GM06990 (cell line): ENCODE measurements around the gene CST9L.

ENCODE experiments used
- DNase-seq: peaks from one replicate; pipeline ENCODE4 v3.0.0-alpha.2; 2011; ENCODE audit not compliant: insufficient read length; ENCODE audit errors: extremely low read depth
- H3K27me3 ChIP-seq: replicated peaks from 2 replicates; pipeline ENCODE4 v1.6.0; 2011; ENCODE audit warnings: low read length; ENCODE audit not compliant: control insufficient read depth, insufficient read depth
- H3K36me3 ChIP-seq: 2 replicates; pipeline ENCODE4 v1.5.1; 2011; ENCODE audit warnings: low read length; ENCODE audit not compliant: control insufficient read depth, insufficient read depth
- H3K4me3 ChIP-seq: replicated peaks from 2 replicates; pipeline ENCODE4 v1.5.1; 2011; ENCODE audit warnings: low read depth, mild to moderate bottlenecking, control low read depth, low read length
- TF ChIP-seq, protein P1 (sequence below): IDR thresholded peaks from 2 replicates; pipeline ENCODE4 v1.5.1; 2011; ENCODE audit warnings: low read length, control low read depth, mild to moderate bottlenecking, inconsistent platforms; ENCODE audit not compliant: insufficient read depth, poor library complexity, severe bottlenecking

CST9L gene, protein sequence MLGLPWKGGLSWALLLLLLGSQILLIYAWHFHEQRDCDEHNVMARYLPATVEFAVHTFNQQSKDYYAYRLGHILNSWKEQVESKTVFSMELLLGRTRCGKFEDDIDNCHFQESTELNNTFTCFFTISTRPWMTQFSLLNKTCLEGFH

DNA sequence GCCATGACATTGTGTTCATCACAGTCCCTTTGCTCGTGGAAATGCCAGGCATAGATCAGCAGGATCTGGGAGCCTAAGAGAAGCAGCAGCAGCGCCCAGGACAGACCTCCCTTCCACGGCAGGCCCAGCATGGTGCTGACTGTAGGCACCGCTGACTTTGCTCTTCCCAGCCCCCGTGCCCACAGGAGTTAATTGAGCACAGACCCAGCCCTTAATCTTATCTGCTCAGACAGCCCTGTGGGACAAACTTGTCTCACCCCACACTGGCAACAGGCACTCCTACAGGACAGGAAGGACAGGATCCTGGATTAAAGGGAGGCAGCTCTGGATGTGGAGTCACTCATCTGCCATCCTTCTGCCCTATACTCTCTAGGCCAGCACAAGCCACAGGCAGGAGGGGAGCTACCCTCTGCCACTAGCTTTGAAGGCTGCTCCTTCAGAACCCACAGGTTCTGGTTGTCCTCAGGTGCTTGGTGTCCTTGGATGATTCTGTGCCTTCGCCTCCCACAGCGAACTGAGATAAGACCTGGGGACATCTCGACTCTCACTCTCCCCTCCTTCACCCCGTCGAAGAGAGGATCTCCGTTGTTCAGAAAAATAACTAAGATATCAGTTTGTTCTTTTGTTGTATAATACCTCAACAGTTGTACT, at the start of gene CST9L:
Gene CST9L, minus strand, starts transcription at position 165 of the 651 bp plus-strand sequence. Its CDS starts 34 bp downstream, at position 131.
- Histone ChIP-seq H3K36me3 (no peaks in the 10 kb centered on the region), H3K4me3 (no peak within 1 kb of the TSS), H3K27me3 (no peaks in the 10 kb centered on the region)
- no peak for DNase-seq
- TF ChIP-seq, protein P1, sequence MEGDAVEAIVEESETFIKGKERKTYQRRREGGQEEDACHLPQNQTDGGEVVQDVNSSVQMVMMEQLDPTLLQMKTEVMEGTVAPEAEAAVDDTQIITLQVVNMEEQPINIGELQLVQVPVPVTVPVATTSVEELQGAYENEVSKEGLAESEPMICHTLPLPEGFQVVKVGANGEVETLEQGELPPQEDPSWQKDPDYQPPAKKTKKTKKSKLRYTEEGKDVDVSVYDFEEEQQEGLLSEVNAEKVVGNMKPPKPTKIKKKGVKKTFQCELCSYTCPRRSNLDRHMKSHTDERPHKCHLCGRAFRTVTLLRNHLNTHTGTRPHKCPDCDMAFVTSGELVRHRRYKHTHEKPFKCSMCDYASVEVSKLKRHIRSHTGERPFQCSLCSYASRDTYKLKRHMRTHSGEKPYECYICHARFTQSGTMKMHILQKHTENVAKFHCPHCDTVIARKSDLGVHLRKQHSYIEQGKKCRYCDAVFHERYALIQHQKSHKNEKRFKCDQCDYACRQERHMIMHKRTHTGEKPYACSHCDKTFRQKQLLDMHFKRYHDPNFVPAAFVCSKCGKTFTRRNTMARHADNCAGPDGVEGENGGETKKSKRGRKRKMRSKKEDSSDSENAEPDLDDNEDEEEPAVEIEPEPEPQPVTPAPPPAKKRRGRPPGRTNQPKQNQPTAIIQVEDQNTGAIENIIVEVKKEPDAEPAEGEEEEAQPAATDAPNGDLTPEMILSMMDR, result no peak

DNA sequence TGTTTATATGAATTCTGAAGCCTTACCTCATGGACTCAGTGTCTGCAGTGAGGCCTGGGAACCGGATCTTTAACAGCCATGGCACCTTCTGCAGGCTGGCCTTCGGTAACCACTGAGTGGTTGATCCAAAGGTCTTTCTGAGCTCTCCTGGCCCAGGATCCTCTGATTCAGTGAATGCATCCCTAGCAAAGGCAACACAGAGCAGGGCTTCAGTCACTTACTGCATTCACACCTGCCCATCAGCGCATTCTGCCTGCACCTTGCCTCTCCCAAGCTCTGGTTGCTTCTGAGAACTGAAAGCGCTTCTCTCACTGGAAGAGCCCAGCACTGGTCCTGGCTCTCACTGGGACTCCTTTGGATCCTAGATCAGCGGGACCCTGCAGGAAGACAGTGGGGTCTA, 45.9 kb upstream of the CST9L start:
- no peak for DNase-seq
- no peak overlapping the region for H3K4me3 ChIP-seq
- H3K27me3 ChIP-seq, result no peaks in the 10 kb centered on the region
- TF ChIP-seq, protein P1, result no peak
- no peaks in the 10 kb centered on the region for H3K36me3 ChIP-seq

DNA sequence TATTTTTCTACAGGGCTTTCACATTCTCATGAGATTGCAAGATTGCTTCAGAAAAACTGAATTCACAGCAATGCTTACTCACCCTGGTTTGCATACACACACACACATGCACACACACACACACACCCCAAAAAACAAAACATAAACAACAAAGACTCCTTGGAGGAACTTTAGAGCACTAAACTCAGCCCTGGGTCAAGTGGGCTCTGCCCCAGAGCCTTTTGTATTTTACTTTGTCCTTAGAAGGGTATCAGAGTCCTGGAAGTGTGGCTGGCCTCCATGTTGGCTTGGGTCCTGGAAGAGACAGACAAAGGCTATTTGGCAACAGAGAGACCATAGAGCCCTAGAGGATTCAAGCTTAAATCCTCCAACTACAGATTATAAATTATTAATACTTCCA, 45.4 kb upstream of the CST9L start:
- TF ChIP-seq, protein P1, result no peak
- Histone ChIP-seq H3K27me3 (no peaks in the 10 kb centered on the region), H3K4me3 (no peak overlapping the region), H3K36me3 (no peaks in the 10 kb centered on the region)
- DNase-seq, result no peak

DNA sequence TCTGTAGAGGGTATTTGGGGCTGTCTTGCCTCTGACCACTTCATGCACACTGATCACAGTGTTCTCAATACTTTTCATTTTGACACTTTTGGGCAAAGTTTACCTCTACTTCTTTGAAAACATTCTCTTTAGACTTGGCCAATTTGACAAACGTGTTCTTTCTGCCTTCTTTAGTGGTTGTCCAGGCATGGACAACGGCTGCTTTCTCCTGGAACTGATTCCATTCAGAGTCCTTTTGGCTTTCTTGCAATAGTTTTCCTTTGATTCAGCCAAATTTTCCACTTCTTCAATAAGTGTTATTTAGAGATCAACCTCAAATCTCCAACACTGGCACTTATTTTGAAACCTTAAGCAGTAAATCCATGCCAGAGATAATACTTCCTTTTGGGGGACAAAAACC, 44.1 kb upstream of the CST9L start:
- TF ChIP-seq, protein P1, result no peak
- no peaks in the 10 kb centered on the region for H3K27me3 ChIP-seq
- no peak for DNase-seq

DNA sequence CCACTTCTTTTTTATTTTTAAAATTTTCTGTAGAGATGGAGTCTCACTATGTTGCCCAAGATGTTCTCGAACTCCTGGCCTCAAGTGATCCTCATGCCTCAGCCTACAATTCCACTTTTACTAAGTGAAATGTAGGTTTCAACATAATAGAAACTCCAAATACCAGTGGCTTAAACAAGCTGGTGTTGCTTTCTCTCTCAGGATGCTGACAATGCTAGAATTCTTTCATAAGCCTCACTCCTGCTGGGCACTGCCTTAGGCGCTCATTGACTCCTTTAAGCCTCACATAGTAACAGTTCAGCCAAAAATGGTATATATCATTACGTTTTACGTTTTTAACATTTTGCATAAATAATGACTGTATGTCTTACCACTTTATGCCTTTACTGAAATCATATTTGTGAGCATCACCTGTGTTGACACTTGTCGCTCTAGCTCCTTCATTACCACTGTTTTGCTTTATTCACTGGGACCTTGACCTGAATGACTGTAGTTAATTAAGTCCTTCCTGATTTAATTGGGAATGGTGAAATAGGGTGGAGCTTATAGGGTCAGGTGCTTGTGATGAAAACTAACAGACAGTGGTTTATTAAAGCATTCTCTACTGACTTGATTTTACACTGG, 41.3 kb upstream of the CST9L start:
- no peak overlapping the region for H3K4me3 ChIP-seq

More for the DNA sequence above, 44.1 kb upstream of the CST9L start:
- Histone ChIP-seq H3K36me3 (no peaks in the 10 kb centered on the region), H3K4me3 (no peak overlapping the region)

More for the DNA sequence above, 41.3 kb upstream of the CST9L start:
- no peak for DNase-seq
- no peaks in the 10 kb centered on the region; the same call in 1 of the 2 replicates for H3K27me3 ChIP-seq
- no peaks in the 10 kb centered on the region for H3K36me3 ChIP-seq
- TF ChIP-seq, protein P1, result no peak
